Mucosa of stomach (tissue), 1 donor: ENCODE results near the gene C10orf71.

ENCODE experiments used
- H3K27me3 ChIP-seq: one replicate; pipeline ENCODE4 v1.7.0; 2013; ENCODE audit warnings: mild to moderate bottlenecking, low read length; ENCODE audit not compliant: control insufficient read depth, insufficient read depth
- H3K36me3 ChIP-seq: one replicate; pipeline ENCODE4 v1.7.0; 2013; ENCODE audit warnings: low read length; ENCODE audit not compliant: control insufficient read depth, insufficient read depth
- H3K4me1 ChIP-seq: one replicate; pipeline ENCODE4 v1.7.0; 2013; ENCODE audit warnings: mild to moderate bottlenecking, low read length; ENCODE audit not compliant: control insufficient read depth, insufficient read depth
- H3K4me3 ChIP-seq: one replicate; pipeline ENCODE4 v1.7.0; 2013; ENCODE audit warnings: low read length
- H3K9ac ChIP-seq: one replicate; pipeline ENCODE4 v1.7.0; 2013; ENCODE audit warnings: mild to moderate bottlenecking, low read length, moderate library complexity
- H3K9me3 ChIP-seq: one replicate; pipeline ENCODE4 v1.7.0; 2013; ENCODE audit warnings: mild to moderate bottlenecking, low read length, moderate library complexity; ENCODE audit not compliant: control insufficient read depth
- donor health status: Pancreatic carcinoma.

C10orf71 gene

GRCh38 chr10:49373361-49373760 lies 74.4 kb downstream of the C10orf71 start:
- H3K4me1 ChIP-seq: no peaks in the 10 kb centered on the region

GRCh38 chr10:49374740-49375139 lies 75.8 kb downstream of the C10orf71 start:
- Histone ChIP-seq H3K4me3 (no peak overlapping the region), H3K27me3 (no peaks in the 10 kb centered on the region), H3K9me3 (no peaks in the 10 kb centered on the region), H3K36me3 (no peaks in the 10 kb centered on the region), H3K4me1 (no peaks in the 10 kb centered on the region), H3K9ac (no peak overlapping the region)

More at GRCh38 chr10:49373361-49373760, 74.4 kb downstream of the C10orf71 start:
- Histone ChIP-seq H3K9me3 (no peaks in the 10 kb centered on the region), H3K27me3 (no peaks in the 10 kb centered on the region), H3K9ac (no peak overlapping the region), H3K36me3 (no peaks in the 10 kb centered on the region), H3K4me3 (no peak overlapping the region)

DNA sequence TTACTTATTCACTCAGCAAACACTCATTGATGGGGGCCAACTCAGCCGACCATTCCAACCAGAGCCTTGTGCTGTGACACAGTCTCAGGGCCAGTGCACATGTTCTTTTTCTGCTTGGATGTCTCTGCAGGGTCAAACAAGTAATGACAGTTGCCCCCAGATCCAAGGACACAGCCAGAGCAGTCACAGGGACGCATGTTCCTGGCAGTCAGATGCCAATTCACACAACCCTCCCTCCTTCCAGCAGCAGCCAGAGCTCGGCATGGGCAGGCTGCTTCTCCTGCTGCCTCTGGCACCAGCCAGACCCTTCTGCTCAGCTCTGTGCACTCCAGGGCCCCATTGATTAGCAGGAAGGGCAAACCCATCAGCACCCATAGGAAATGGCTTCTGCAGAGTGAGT lies 76.6 kb downstream of the C10orf71 start:
- no peaks in the 10 kb centered on the region for H3K4me1 ChIP-seq
- H3K27me3 ChIP-seq: no peaks in the 10 kb centered on the region
- no peak overlapping the region for H3K4me3 ChIP-seq
- H3K9ac ChIP-seq: no peak overlapping the region
- no peaks in the 10 kb centered on the region for H3K36me3 ChIP-seq
- no peaks in the 10 kb centered on the region for H3K9me3 ChIP-seq
